ENCODE measurements around the gene PLAAT1. TPM values are rescaled to one million over a fixed set of nuclear protein-coding genes. Genes with fewer than 3 reads are reported as not detected.

Gene PLAAT1
- total and polyA plus RNA-seq, 11 donors: 3.9 to 11.4 (median 7.0) TPM

DNA sequence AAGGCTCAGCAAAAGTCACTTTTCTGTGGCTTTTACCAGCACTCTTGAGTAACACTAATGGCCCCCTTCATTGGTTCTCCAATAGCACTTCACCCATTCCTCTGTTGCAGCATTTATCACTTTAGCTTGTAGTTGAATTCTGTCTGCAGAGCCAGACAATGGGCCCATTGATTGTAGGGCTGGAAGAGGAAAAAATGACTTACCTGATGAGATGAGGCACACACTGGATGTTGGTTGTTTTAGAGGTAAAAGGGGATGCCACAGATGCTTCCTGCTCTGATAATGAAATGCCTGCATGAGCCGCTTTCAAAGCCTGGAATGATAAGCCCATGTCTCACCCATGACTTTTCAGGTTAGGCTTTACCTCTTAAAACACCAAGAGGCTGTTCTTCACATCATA, 64.3 kb downstream of the PLAAT1 start:
- 30 to 80% (median 66%) methylated on average over 1 of the region's 1 CpG for WGBS, 4 donors
- peaks cover 0 to 1% (median 0%) of the 10 kb centered on the region in 12 donors for H3K4me1 ChIP-seq

DNA sequence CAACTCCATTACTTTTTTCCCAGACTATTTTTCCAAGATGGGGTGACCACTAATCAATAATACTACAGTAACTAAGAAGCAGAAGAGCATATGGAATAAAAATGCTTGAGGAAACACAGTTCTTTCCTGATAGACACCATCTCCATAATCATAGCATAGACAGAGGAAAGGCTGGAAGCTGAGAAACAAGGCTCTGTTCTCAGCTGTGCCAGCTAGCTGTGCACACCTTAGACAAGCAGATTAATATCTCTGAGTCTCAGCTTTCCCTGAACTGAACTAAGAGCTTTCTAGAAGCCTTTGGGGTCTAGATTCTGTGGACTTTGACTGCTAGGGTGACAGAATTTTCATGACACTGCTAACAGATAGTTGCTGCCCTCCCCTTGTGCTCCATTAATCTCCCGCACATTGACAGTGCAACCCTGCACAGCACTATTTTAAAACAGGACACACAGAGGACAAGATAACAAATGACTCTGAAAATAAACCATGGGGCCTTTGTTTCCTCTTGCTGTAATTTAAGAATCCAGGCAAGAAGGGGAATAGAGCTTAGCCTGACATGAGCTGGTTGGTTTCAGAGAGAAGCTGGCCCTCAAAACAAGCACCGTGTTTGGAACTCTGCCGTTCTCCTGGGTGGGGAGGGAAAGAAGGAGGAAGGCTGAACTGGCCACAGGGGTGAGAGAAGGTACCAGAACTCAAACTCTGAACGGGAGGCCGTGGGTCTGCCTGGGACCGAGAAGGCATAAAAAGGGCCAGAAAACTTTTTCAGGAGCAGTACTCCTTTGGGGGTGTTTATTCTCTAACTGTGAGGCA, 70.1 kb downstream of the PLAAT1 start:
- ATAC-seq: peak; percentile 90 to 97 (median 94)
- Histone ChIP-seq H3K9me3 (no peaks in the 10 kb centered on the region), H3K27ac (peak overlapping the region in 11 of 12 donors; percentile 37 to 85 (median 77)), H3K36me3 (no peaks in the 10 kb centered on the region), H3K4me3 (no peak overlapping the region), H3K27me3 (no peaks in the 10 kb centered on the region), H3K4me1 (peaks cover 0 to 13% (median 3%) of the 10 kb centered on the region in 12 donors)
- 24 to 43% (median 33%) methylated on average over 6 of the region's 6 CpGs for WGBS, 4 donors
- TF ChIP-seq, protein P1, sequence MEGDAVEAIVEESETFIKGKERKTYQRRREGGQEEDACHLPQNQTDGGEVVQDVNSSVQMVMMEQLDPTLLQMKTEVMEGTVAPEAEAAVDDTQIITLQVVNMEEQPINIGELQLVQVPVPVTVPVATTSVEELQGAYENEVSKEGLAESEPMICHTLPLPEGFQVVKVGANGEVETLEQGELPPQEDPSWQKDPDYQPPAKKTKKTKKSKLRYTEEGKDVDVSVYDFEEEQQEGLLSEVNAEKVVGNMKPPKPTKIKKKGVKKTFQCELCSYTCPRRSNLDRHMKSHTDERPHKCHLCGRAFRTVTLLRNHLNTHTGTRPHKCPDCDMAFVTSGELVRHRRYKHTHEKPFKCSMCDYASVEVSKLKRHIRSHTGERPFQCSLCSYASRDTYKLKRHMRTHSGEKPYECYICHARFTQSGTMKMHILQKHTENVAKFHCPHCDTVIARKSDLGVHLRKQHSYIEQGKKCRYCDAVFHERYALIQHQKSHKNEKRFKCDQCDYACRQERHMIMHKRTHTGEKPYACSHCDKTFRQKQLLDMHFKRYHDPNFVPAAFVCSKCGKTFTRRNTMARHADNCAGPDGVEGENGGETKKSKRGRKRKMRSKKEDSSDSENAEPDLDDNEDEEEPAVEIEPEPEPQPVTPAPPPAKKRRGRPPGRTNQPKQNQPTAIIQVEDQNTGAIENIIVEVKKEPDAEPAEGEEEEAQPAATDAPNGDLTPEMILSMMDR (IDR thresholded peaks at IDR 0.05): no peak
- TF ChIP-seq POLR2A (IDR thresholded peaks at IDR 0.05): no peak
- peak in 1 of 5 donors; percentile 14 for DNase-seq
- intact Hi-C loops (cut with DNase I): no loop called here

More for the DNA sequence above, 64.3 kb downstream of the PLAAT1 start:
- ATAC-seq (no peak), DNase-seq (no peak)
- Histone ChIP-seq H3K4me3 (no peak overlapping the region), H3K27ac (no peak overlapping the region), H3K27me3 (no peaks in the 10 kb centered on the region), H3K36me3 (no peaks in the 10 kb centered on the region), H3K9me3 (no peaks in the 10 kb centered on the region)
- intact Hi-C loops (cut with DNase I): no loop called here
- TF ChIP-seq POLR2A (IDR thresholded peaks at IDR 0.05): no peak
- TF ChIP-seq, protein P1 (IDR thresholded peaks at IDR 0.05): no peak

DNA sequence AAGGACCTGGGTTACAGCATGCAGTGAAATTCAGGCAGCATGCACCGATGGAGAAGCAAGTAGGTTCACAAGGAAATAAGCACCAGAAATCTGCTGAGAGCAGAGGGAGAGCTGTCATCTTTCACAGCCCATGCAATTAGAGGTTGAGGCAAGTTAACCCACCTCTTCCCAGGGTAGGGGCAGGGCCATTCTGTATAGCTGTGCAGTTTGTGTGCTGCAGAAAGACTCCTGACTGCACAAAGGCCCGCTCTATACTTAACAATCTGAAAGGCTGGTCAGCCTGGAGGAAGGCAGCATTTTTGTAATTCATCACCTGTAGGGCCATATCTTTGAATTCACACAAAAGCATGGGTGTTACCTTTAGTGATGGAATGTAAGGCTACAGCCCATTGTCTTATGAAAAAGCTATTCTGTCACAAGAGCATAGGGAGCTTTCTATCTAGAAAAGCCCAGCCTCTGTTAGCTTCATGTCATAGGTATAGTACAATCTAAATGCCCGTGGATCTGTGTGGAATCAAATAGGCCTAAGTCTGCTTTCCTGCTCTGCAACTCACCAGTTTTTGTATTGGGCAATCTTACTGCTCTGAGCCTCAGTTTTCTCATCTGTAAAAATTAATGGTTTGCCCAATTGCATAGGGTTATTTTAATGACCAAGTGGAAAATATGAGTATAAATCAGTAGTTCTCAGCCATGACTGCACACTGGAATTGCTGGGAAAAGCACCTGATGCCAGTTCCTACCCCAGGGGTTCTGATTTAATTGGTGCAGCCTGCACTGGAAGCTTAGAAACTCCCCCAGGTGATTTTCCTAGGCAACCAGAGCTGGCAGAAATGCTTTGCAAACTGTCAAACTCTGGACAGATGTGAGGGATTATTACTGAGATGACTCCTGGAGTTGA, 72.3 kb downstream of the PLAAT1 start:
- DNase-seq (no peak), ATAC-seq (no peak)
- Histone ChIP-seq H3K27ac (no peak overlapping the region), H3K27me3 (no peaks in the 10 kb centered on the region), H3K36me3 (no peaks in the 10 kb centered on the region), H3K9me3 (no peaks in the 10 kb centered on the region), H3K4me3 (no peak overlapping the region), H3K4me1 (peaks cover 0 to 13% (median 3%) of the 10 kb centered on the region in 12 donors)
- intact Hi-C loops (cut with DNase I): no loop called here
- TF ChIP-seq POLR2A (IDR thresholded peaks at IDR 0.05): no peak
- WGBS, 4 donors: 85 to 89% (median 88%) methylated on average over 3 of the region's 3 CpGs

DNA sequence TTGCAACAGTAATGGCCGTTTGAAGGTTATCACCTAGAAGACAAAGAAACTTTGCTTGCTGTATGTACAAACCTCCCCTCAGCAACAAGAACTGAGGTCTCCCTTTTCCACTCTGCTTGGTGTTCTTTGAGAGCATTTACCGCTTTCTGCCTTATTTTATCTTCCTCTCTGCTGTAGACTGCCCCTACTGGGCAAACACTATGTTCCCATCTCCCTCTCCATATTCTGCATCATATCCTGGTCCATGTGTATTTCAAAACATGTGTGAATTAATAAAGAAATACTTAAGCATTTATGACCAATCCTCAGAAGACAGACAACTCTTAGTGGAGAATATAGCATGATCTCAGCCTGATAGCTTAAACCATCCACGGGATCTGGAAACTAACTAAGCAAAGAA, 73.1 kb downstream of the PLAAT1 start:
- intact Hi-C loops (cut with DNase I): no loop called here
- H3K9me3 ChIP-seq: no peaks in the 10 kb centered on the region
- no peak overlapping the region for H3K27ac ChIP-seq
- no peak overlapping the region for H3K4me3 ChIP-seq
- no peak for ATAC-seq
- WGBS, 4 donors: 79 to 95% (median 89%) methylated on average over 3 of the region's 3 CpGs
- H3K27me3 ChIP-seq: no peaks in the 10 kb centered on the region
- DNase-seq: no peak
- H3K36me3 ChIP-seq: no peaks in the 10 kb centered on the region
- peaks cover 0 to 13% (median 3%) of the 10 kb centered on the region in 12 donors for H3K4me1 ChIP-seq
- TF ChIP-seq, protein P1 (IDR thresholded peaks at IDR 0.05): peak in 1 of 12 donors; percentile 9
- no peak for TF ChIP-seq POLR2A (IDR thresholded peaks at IDR 0.05)

Data from heart left ventricle (tissue), 16 donors.